NB4 (cell line): ENCODE measurements around the gene NDOR1.

Experiments
- MYC ChIP-seq: IDR thresholded peaks from 2 replicates; pipeline ENCODE4 v1.6.1; 2011; ENCODE audit warnings: low read depth, low read length
- POLR2A ChIP-seq: IDR thresholded peaks from 2 replicates; pipeline ENCODE4 v1.6.1; 2011; ENCODE audit warnings: mild to moderate bottlenecking; ENCODE audit not compliant: insufficient read length; ENCODE audit errors: extremely low read depth
- TF ChIP-seq, protein P1 (sequence below): IDR thresholded peaks from one replicate; pipeline ENCODE4 v1.5.1; 2012; ENCODE audit warnings: low read depth, low read length
- TF ChIP-seq, protein P2 (sequence below): IDR thresholded peaks from 2 replicates; pipeline ENCODE4 v1.6.1; 2011; ENCODE audit warnings: low read depth, low read length

DNA sequence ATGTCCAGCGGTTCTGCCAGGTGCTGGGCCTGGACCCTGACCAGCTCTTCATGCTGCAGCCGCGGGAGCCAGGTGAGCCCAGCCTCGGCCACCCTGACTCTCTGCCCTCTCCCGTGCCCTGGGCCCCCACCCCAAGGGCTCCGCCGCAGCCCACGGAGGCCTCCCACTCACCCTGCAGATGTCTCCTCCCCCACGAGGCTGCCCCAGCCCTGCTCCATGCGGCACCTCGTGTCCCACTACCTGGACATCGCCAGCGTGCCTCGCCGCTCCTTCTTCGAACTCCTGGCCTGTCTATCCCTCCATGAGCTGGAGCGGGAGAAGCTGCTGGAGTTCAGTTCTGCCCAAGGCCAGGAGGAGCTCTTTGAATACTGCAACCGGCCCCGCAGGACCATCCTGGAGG is 9.1 kb downstream of the NDOR1 start:
- TF ChIP-seq POLR2A (no peak), MYC (no peak)
- TF ChIP-seq, protein P1, sequence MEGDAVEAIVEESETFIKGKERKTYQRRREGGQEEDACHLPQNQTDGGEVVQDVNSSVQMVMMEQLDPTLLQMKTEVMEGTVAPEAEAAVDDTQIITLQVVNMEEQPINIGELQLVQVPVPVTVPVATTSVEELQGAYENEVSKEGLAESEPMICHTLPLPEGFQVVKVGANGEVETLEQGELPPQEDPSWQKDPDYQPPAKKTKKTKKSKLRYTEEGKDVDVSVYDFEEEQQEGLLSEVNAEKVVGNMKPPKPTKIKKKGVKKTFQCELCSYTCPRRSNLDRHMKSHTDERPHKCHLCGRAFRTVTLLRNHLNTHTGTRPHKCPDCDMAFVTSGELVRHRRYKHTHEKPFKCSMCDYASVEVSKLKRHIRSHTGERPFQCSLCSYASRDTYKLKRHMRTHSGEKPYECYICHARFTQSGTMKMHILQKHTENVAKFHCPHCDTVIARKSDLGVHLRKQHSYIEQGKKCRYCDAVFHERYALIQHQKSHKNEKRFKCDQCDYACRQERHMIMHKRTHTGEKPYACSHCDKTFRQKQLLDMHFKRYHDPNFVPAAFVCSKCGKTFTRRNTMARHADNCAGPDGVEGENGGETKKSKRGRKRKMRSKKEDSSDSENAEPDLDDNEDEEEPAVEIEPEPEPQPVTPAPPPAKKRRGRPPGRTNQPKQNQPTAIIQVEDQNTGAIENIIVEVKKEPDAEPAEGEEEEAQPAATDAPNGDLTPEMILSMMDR, result no peak
- TF ChIP-seq, protein P2, sequence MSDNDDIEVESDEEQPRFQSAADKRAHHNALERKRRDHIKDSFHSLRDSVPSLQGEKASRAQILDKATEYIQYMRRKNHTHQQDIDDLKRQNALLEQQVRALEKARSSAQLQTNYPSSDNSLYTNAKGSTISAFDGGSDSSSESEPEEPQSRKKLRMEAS, result no peak
